Skin epidermis (tissue), 12 donors: ENCODE data around the gene HDGFL3.
"Not testable (repeated sequence)": the region's sequence is repeated elsewhere in the genome, so short reads cannot be mapped to it uniquely, and the experiment has no call there.

Experiments
- H3K27ac ChIP-seq, 21 experiments: fragments of 200-600 bp; sonication (generic) in 11 of 21; one replicate each; pipeline ENCODE4 v1.5.0; 2020; ENCODE audit warnings: mild to moderate bottlenecking in 3 of 21, inconsistent platforms in 2 of 21, moderate library complexity in 2 of 21
- H3K4me3 ChIP-seq, 7 experiments: fragments of 200-600 bp; sonication (generic) in 2 of 7; one replicate each; pipeline ENCODE4 v1.5.0; 2020; ENCODE audit warnings: inconsistent platforms in 2 of 7, mild to moderate bottlenecking in 2 of 7, moderate library complexity in 1 of 7

HDGFL3 gene

GRCh38 chr15:83207660-83208366 lies at the start of gene HDGFL3:
TSS of gene HDGFL3 (minus strand) at chr15:83207823. CDS start at chr15:83207414, 409 bp downstream.
- peak within 1 kb of the TSS; percentile 69 to 95 (median 86) for H3K4me3 ChIP-seq
- peak within 1 kb of the TSS; percentile 39 to 94 (median 86) for H3K27ac ChIP-seq

- no peak overlapping the region for H3K27ac ChIP-seq
Measured at GRCh38 chr15:83250781-83251180, 43.2 kb upstream of the HDGFL3 start.

GRCh38 chr15:83249030-83249343 lies 41.4 kb upstream of the HDGFL3 start:
- Histone ChIP-seq H3K4me3 (no peak overlapping the region), H3K27ac (no peak overlapping the region)

More at GRCh38 chr15:83250781-83251180, 43.2 kb upstream of the HDGFL3 start:
- no peak overlapping the region for H3K4me3 ChIP-seq

- Histone ChIP-seq H3K4me3 (no peak overlapping the region), H3K27ac (no peak overlapping the region)
Measured at GRCh38 chr15:83248151-83249029, 40.8 kb upstream of the HDGFL3 start.

GRCh38 chr15:83243634-83244033 lies 36.0 kb upstream of the HDGFL3 start:
- Histone ChIP-seq H3K4me3 (no peak overlapping the region), H3K27ac (no peak overlapping the region)

- no peak overlapping the region for H3K27ac ChIP-seq
- no peak overlapping the region for H3K4me3 ChIP-seq
Measured at GRCh38 chr15:83230242-83230641, 22.6 kb upstream of the HDGFL3 start.

GRCh38 chr15:83225449-83225848 lies 17.8 kb upstream of the HDGFL3 start:
- Histone ChIP-seq H3K27ac (no peak overlapping the region), H3K4me3 (peak overlapping the region in 1 of 7 experiments; percentile 4)

GRCh38 chr15:83221781-83222180 lies 14.2 kb upstream of the HDGFL3 start:
- H3K4me3 ChIP-seq, H3K27ac ChIP-seq: not testable (repeated sequence)

GRCh38 chr15:83219026-83219425 lies 11.4 kb upstream of the HDGFL3 start:
- H3K27ac ChIP-seq, result no peak overlapping the region
- no peak overlapping the region for H3K4me3 ChIP-seq

- Histone ChIP-seq H3K27ac (no peak overlapping the region), H3K4me3 (no peak overlapping the region)
Measured at GRCh38 chr15:83215306-83215705, 7.7 kb upstream of the HDGFL3 start.

- H3K4me3 ChIP-seq, result no peak overlapping the region
- H3K27ac ChIP-seq, result no peak overlapping the region
Measured at GRCh38 chr15:83210619-83211018, 3.0 kb upstream of the HDGFL3 start.

- no peak overlapping the region for H3K27ac ChIP-seq
- H3K4me3 ChIP-seq, result no peak overlapping the region
Measured at GRCh38 chr15:83209333-83209732, 1.7 kb upstream of the HDGFL3 start.

- Histone ChIP-seq H3K4me3 (peak overlapping the region; percentile 69 to 95 (median 86)), H3K27ac (peak overlapping the region in 14 of 21 experiments; percentile 22 to 94 (median 86))
Measured at GRCh38 chr15:83208367-83208661, 691 bp upstream of the HDGFL3 start.

- Histone ChIP-seq H3K4me3 (peak overlapping the region; percentile 69 to 95 (median 86)), H3K27ac (peak overlapping the region; percentile 39 to 94 (median 86))
Measured at GRCh38 chr15:83207009-83207659, 489 bp downstream of the HDGFL3 start.

- H3K27ac ChIP-seq, result peak overlapping the region; percentile 39 to 94 (median 86)
- peak overlapping the region; percentile 69 to 95 (median 86) for H3K4me3 ChIP-seq
Measured at GRCh38 chr15:83206526-83207008, 1.1 kb downstream of the HDGFL3 start.

- H3K27ac ChIP-seq, result no peak overlapping the region
Measured at GRCh38 chr15:83205725-83206324, 1.8 kb downstream of the HDGFL3 start.

GRCh38 chr15:83204697-83205096 lies 2.9 kb downstream of the HDGFL3 start:
- Histone ChIP-seq H3K4me3 (no peak overlapping the region), H3K27ac (no peak overlapping the region)

More at GRCh38 chr15:83205725-83206324, 1.8 kb downstream of the HDGFL3 start:
- peak overlapping the region in 4 of 7 experiments; percentile 78 to 95 (median 83) for H3K4me3 ChIP-seq

GRCh38 chr15:83203543-83203942 lies 4.1 kb downstream of the HDGFL3 start:
- no peak overlapping the region for H3K4me3 ChIP-seq
- no peak overlapping the region for H3K27ac ChIP-seq

- H3K27ac ChIP-seq, result no peak overlapping the region
- no peak overlapping the region for H3K4me3 ChIP-seq
Measured at GRCh38 chr15:83200589-83200988, 7.0 kb downstream of the HDGFL3 start.

- Histone ChIP-seq H3K4me3 (no peak overlapping the region), H3K27ac (no peak overlapping the region)
Measured at GRCh38 chr15:83200162-83200561, 7.5 kb downstream of the HDGFL3 start.
